GM11168 (cell line): ENCODE results near the gene LNPEP.

Experiments
- in situ Hi-C: fragments of 300-500 bp; cut with MboI; formaldehyde crosslinking; loops from one replicate; pipeline ENCODE4 v1.12.0; 2022; ENCODE audit warnings: low sequenced_read_pairs; ENCODE audit not compliant: unreplicated experiment

Gene LNPEP

DNA sequence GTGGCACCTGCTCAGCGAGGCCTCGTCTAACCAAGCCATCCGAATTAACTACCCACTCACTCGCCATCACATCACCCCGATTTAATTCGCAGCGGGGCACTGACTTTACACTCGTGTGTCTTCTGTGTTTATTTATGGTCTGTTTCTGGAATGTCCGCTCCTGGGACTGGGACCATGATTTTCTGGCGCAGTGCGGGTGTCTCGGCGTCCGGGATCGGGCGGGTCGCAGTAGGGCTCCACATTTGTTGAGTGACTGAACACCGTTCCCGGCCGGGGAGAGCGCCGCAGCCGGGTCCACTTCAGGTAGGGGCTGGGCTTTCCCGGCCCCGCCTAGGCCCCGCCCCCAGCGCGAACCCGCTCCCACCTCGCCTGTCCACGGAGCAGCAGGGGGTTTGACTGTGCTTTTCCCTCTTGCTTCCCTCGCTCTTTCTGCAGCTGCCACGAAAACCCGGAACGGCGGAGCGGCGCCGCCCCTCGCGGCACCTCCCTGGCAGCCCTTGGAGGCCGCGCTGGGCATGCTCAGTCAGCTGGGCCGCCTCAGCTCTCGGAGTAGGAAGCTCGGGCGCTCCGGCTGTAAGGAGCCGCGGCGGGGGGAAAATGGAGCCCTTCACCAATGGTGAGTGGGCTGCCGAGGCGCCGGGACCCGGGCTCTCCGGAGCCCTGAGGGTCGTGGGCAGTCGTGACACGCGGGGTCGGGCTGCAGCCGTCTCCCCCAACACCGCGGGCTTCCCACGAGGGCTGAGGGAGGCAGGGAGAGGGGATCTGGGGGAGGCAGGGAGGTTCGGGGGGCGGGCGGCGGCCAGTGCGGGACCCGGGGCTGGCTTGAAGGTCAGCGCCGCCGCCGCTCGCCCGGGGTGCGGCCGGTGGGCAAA, at the start of gene LNPEP:
Gene LNPEP (plus strand): TSS at position 522 of the 872 bp plus-strand sequence. CDS start 76 bp downstream, at position 598.
- in situ Hi-C loops: no loop called here

DNA sequence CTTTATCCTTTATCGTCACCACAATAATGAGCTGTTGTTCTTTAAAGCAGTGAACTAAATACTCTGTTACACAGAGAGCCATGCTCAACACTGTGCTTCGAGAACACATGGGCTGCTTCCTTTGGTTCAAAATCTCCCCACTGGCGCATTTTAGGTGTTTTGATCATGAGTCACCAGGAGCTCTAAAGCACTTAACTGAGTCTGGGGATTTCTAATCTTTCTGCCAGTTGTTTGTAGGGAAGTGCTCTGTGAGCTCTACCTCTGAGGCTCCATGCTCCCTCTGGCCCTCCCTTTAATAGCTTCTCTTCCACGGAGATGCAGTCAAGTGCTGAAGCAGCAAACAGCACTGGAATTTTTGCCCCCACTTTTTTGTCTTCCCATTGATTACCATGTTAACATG, 42.5 kb upstream of the LNPEP start:
- in situ Hi-C loops: loop anchor here (25.0 kb wide), 1 partner anchor 269 kb away; no protein-coding TSS in a partner anchor

DNA sequence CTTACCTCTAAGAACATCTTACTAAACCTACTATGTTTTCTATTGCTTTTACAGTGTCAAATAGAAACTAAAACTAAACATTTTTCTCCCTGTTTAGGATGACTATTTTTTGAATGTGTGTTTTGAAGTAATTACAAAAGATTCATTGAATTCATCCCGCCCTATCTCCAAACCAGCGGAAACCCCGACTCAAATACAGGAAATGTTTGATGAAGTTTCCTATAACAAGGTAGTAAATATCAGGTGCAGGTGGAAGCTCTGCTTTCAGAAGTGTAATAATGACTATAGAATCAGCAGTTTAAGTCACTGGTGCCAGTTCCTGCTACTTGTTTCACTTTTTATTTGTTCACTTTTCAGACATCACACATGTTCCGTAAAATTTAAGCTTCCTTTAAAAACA, 39.6 kb upstream of the LNPEP start:
- in situ Hi-C loops: loop anchor here (25.0 kb wide), 1 partner anchor 266 kb away; no protein-coding TSS in a partner anchor

DNA sequence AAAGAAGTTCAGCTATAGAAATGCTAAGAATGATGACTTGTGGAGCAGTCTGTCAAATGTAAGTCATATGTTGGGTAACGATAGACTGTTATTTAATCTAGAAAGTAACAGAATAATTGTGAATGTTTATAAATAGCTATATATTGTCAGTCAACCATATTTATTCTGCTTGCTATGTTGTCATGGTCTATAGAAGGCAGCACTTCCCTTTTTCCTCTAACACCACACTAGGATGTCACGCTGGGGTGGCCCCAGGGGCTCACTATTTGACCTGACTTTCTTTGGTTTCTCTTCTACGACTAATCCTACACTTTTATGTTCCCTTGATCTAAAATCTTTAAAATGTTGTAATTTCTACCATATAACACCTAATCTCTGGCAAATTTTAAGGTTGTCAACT, 39.1 kb upstream of the LNPEP start:
- in situ Hi-C loops: loop anchor here (25.0 kb wide), 1 partner anchor 265 kb away; no protein-coding TSS in a partner anchor

DNA sequence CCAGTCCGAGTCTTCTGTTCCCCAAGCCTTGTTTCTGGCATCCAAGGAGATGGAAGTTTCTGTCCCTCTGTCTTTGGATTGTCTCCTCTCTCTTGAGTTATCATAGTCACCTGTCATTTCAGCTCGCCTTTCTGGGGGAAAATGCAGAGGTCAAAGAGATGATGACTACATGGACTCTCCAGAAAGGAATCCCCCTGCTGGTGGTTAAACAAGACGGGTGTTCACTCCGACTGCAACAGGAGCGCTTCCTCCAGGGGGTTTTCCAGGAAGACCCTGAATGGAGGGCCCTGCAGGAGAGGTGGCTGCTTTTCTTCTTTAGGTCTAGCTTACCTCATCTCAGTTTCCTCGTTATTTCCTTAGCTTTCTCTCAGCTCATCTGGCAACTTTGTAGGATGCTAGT, 34.5 kb upstream of the LNPEP start:
- in situ Hi-C loops: no loop called here

DNA sequence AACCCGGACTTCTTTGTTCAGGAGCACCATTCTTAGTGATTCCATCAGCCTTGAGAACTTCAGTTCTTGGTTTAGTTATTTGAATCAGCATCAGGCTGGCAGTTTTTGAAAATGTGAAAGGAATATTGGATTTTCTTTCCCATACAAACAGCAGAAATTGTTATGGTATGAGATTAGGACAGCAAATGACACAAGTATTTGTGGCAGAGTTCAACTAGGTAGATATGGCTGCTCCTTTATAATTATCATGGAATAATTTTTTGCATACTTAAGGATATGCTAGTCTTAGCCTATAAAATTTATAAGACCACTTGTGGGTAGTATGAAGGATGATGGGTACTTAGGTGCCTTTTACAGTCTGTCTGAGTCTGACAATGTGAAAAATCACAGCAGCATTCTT, 34.0 kb upstream of the LNPEP start:
- in situ Hi-C loops: no loop called here

DNA sequence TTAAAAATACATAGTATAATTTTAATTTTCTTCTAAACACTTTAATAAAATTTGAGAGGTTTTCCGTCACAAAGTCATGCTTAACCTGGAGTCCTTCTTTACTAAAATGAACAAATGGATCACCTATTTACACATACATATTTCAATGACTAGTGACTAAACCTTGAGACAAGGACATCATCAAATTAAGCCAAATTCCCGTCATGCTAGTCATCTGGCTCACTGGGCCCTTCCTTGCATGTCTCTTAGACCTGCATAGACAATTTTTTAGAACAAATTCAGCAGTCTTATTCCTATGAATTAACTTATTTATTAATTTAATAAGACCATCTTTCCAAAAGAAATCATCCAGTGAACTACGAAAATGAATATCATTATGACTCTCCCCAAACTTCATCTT, 33.0 kb upstream of the LNPEP start:
- in situ Hi-C loops: no loop called here

DNA sequence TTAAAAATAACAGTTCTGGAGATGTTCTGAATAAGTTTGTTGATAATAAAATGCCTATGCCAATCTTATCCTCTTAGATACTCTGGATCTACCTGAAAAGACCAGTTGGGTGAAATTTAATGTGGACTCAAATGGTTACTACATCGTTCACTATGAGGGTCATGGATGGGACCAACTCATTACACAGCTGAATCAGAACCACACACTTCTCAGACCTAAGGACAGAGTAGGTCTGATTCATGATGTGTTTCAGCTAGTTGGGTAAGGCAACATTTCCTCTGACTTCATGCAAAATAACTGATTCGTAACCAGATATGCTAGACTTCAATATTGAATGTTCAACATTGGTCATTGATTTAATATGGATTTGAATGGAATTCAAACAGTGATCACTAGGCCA, 32.6 kb upstream of the LNPEP start:
- in situ Hi-C loops: no loop called here

DNA sequence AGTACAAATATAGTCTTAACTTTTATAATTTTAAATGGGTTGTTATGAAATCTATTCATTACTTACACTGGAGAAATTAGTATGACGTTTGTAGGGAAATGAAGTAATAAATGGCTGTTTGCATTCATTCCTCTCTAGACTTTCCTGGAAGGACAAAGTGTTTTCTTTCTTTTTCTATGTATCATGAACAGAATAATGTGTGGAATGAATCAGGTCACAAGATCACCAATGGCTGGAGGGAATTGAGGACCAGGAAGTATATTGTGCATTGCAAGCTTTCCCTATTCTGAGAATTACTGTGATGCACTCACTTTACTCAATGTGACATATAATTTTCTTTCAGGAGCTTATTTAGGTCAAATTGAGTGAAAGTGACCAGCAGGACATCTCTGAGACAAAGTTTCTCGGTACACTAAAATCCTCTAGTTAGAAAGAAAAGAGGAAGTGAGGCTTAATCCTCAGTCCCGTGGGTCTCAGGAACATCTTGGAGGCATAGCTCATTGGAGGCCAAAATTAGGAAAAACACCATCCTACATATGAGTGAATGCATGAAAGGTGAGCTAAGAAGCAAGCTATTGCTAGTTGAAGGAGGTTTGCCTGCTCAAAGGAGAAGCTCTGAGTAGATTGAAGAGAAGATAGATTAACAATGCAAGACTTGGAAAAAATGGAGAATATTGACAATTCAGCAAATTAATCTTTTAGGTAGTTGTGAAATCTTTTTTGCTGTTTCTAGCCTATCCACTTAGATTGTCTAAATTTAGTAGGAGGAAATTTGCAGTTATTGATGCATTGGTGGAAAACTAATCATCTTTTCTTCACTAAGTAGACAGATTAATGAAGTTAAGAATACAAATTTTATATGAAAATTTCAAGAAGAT, 31.6 kb upstream of the LNPEP start:
- in situ Hi-C loops: no loop called here

DNA sequence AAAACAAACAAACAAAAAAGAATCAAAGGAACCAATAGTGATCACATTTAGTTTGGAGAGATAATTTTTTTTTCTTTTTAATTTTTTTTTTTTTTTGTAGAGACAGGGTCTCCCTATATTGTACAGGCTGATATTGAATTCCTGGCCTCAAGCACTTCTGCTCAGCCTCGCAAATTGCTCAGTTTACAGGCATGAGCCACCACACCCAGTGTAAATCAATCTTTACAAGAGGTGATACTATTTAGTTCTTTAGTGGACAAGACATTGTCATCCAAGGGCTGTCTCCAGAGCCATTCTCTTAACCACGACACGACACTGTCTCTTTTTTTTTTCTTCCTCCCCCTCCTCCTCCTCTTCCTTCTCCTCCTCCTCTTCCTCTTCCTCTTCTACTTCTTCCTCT, 30.0 kb upstream of the LNPEP start:
- in situ Hi-C loops: no loop called here

DNA sequence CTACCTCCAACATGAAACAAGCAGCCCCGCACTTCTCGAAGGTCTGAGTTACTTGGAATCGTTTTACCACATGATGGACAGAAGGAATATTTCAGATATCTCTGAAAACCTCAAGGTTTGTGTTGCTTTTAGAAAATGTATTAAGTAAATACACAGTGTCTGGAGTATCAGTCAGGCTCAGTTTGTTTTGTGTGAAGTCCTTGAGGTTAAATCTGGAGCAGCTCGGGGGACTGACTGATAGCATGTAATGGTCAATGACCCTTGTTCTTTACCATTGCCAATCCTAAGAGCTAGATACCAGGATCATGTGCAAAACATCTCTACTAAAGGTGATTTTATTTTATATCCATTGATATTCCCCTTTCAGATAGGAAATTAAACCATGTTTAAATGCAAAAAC, 26.9 kb upstream of the LNPEP start:
- in situ Hi-C loops: no loop called here

DNA sequence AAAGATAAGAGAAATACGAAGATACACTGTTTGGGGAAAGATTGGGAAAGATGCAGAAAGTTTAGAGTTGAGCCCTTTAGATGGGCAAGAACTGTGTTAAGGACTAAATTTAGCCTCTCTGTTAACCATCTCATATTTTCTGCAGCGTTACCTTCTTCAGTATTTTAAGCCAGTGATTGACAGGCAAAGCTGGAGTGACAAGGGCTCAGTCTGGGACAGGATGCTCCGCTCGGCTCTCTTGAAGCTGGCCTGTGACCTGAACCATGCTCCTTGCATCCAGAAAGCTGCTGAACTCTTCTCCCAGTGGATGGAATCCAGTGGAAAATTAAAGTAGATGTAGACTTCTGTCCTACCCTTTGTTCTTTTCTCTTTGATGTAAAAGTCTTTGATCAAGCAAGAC, 26.4 kb upstream of the LNPEP start:
- in situ Hi-C loops: no loop called here

DNA sequence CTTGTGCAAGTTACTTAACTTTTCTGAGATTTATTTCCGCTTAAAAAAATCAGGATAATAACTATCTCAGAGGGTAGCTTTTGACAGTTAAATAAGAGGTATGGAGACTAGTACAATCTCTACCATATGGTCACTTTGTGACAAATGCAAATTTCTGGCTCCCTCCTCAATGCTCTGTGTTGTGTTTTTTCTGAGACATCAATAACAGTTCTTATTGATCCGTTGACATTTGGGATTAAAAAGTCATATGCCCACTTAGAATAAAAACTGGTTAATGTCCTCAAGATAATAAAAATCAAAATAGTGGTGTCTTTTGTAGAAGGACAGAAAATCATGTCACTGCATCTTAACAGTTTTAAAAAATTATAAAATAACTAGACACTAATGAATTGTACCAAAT, 24.7 kb upstream of the LNPEP start:
- in situ Hi-C loops: no loop called here

DNA sequence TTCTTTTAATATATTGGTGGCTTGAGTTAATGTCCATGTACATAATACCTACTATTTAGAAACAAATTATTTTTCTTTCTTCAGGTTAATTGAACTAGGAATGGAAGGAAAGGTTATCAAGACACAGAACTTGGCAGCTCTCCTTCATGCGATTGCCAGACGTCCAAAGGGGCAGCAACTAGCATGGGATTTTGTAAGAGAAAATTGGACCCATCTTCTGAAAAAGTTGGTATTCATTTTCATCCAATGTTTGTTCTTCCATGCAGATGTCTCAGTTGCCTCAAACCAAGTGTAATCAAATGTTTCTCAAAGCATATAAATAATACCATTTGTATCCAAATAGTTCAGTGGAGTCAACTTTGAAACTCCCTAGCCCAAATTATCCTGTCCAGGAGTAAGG, 22.6 kb upstream of the LNPEP start:
- in situ Hi-C loops: no loop called here

DNA sequence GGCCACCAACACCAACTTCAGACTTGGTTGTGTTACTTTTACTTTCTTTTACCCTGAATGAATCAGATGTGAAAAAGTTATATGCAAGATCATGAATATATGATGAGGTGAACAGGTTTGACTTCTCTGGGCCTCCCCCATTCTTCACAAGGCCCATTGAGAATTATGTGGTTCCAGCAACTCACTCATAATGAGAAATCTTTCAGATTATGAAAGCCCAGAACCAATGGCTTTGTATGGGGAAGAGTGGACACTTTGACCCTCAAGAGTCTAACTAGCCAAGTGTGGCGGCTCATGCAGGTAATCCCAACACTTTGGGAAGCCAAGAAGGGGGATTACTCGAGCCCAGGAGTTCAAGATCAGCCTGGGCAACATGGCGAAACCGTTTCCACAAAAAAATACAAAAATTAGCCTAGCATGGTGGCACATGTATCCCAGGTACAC, 16.1 kb upstream of the LNPEP start:
- in situ Hi-C loops: no loop called here

DNA sequence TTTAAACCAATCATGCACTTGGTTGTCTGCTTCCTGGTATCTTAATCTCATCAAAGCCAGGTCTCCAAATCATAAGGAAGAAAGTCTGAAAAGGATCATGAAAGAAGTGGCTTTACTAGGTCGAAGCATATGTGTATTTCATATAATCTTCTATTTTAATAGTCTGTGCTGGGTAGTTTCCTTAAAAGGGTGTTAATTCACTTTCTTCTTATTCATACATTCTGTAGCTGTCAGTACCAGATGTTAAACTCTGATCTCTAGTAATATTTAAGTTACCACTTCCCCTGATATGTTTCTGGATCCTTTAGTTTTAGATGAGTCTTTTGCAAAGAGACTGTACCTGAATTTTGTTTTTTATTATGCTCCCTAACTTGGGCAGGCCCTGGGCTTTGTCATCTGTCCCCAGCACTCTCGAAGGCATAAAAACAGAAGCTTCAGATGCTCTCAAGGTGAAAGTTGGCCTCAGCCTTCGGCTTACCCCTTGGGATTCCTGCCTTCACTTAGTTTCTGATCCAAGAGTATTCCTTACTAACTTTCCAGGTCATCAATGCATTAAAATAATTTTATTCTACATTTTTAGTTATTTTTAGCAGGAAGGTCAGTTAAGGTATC, 15.0 kb upstream of the LNPEP start:
- in situ Hi-C loops: no loop called here

DNA sequence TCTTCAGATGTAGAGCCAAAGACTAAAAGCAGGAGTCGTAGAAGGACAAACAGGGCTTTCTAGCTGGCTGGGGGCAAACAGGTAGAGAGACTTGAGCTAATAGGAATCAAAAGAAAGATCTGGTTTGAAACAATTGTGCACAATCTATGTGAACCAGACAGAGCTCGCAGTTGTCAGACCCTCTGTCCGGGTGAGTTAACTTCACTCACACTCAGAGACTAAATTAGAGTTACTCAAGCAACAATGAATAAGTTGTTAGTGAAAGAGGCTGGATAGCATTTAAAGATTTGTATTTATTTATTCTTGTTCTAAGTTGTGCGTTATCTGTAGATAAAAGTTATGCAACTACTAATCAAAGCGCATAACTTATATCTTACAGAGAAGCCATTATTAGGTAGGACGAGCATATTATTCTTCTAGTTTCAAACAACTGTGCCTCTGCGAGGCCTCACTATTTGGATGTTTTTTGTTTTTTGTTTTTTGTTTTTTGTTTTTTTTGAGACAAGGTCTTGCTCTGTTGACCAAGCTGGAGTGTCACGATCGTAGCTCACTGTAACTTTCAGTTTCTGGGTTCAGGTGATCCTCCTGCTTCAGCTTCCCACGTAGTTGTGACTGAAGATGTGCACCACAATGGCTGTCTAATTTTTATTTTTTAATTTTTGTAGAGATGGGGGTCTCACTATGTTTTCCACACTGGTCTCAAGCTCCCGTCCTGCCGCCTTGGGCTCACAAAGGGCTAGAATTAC, 13.2 kb upstream of the LNPEP start:
- in situ Hi-C loops: no loop called here

DNA sequence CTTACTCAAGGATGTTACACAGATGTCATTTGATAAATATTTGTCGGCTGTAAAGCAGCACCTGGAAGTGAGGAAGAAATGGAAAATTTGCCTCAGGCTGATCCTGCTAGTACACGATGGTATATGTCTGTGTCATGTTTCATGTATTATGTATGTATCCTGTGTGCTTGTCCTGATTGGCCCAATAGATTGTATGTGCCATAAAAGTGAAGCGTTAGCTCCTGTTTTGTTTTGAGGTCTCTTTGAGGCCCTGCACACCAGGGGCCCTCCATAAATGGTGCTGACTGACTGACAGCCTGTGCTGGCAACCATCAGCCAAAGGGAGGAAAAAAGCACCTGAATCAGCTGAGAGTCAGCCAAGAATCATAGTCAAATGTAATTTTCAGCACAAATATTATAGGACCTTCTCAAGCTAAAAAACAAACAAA, 11.8 kb upstream of the LNPEP start:
- in situ Hi-C loops: no loop called here

DNA sequence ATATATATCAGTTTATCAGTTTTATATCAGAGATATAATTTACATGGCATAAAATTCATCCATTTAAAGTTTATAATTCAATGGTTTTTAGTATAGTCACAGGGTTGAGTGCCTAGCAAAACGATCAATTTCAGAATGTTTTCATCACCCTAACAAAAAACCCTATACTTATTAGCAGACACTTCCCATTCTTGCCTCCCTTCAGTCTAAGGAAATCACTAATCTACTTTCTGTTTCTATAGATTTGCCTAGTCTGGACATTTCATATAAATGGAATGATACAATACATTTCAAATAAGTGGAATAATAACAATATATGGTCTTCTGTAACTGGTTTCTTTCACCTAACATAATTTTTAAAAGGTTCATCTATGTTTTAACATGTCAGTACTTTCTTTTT, 9.6 kb upstream of the LNPEP start:
- in situ Hi-C loops: no loop called here

DNA sequence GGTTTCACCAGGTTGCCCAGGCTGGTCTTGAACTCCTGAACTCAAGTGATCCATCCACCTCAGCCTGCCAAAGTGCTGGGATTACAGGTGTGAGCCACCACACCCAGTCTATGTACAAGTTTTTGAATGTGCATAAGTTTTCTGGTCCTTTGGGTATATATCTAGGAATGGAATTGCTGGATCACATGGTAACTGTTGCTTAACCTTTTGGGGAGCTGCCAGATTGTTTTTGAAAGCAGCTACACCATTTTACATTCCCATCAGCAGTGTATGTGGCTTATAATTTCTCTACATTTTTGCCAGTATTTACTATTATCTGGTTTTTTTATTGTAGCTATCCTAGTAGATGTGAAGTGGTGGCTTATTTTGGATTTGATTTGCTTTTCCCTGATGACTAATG, 8.9 kb upstream of the LNPEP start:
- in situ Hi-C loops: no loop called here
